ENCODE data around the gene DTX1.
"Not testable (repeated sequence)": the region's sequence is repeated elsewhere in the genome, so short reads cannot be mapped to it uniquely, and the experiment has no call there.

The DTX1 gene

DNA sequence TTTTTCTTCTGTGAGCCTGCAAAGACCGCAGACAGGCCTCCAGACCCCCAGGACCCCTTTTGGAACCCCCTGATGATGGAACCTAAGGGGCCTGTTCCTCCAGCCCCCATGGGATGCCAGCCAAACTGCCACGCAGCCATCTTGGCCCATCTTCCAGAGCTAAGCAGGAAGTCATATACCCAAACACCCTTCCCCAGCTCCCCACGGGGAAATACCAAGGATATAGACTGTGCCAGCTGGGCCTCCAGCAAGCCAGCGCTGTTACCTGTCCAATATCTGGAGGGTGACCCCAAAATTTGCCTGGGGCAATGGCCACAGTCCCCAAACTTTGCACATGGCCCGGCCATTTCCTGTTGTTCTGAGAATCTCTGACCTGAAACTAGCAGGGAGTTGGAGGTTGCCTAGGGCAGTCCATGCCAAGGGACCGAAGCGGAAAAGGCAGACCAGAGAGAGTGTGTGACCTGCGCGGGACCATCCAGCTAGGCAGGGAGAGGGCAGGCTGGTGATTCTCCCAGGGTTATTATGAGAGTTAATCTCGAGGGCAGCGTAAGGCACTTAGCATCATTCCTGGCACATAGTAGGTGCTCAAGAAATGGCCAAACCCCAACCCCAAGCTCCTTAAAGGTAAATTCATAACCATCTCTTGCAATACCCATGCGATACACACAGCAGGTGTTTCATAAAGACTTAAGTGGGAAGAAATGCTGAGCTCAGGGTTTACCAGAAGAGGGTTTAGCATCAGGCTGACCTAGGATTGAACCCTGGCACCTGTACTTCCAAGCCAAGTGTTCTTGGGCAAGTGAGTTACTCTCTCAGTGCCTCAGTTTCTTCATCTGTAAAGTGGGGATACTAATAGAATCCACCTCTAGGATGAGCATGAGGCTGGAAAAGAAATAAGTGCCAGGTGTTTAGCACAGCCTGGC, 81.6 kb downstream of the DTX1 start:
- DNase-seq (ENCODE audit: low read depth) = no peak

DNA sequence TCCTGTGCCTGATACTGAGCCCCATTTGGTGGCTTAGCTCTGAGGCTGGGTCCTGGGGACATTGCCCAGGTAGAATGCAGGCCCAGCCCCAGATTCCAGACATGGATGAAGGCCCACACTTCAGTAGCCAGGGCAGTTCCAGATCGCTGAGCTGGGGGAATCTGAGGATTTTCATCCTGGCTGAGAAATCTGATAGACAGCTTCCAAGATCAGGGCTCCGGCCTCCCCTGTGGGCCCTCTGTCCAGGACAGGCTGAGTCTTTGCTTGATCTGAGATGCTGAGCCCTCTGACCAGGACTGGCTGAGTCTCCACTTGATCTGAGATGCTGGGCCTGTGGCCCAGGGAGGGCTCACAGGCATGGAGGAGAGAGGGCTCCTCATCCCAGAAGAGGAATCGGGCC, 82.3 kb downstream of the DTX1 start:
- DNase-seq (ENCODE audit: low read depth) = no peak

DNA sequence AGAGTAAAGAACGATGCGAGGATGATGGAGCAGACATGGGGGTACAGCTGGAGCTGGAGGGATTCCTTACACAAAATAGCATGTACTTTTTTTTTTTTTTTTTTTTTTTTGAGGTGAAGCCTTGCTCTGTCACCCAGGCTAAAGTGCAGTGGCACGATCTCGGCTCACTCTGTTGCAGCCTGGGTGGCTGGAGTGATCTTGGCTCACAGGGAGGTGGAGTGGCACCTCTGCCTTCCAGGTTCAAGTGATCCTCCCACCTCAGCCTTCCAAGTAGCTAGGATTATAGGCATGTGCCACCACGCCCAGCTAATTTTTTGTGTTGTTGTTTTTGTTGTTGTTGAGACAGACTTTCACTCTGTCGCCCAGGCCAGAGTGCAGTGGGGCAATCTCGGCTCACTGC, 84.2 kb downstream of the DTX1 start:
- DNase-seq (ENCODE audit: low read depth) = no peak

- not testable (repeated sequence) for DNase-seq (ENCODE audit: low read depth)
Measured at GRCh38 chr12:113141716-113142115, 85.2 kb downstream of the DTX1 start.

DNA sequence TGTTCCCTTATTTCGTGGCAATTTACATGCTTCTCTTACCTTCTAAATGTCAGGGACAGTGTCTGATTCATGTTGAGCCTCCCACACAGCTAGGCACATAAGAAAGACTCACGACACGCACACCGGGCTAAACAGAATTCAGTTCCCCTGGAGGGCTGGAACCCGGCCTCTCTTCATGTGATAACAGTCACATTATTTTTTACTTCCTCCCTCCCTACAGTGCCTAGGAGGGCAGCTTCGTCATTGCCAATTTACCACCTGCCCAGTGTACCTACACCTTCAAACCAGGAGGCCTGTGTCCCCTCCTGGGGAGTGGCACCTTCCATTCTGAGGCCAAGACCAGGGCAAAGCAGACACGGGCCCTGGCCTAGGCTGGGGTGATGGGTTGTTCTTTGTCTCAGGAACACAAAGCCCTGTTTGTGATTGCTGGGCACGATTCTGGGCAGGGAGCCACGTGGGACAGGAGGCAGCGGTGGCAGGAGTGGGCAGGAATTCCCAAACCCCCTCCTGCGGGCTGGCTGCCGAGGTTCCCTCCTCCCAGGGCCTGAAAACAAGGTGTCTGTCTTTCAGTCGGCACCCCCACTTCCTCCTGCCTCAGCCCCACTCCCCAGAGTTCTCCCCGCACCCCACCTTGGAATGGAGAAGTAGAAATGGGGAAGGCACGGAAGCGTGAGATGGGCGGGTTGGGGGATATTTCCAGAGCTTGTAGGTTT, 85.8 kb downstream of the DTX1 start:
- no peak for DNase-seq (ENCODE audit: low read depth)

DNA sequence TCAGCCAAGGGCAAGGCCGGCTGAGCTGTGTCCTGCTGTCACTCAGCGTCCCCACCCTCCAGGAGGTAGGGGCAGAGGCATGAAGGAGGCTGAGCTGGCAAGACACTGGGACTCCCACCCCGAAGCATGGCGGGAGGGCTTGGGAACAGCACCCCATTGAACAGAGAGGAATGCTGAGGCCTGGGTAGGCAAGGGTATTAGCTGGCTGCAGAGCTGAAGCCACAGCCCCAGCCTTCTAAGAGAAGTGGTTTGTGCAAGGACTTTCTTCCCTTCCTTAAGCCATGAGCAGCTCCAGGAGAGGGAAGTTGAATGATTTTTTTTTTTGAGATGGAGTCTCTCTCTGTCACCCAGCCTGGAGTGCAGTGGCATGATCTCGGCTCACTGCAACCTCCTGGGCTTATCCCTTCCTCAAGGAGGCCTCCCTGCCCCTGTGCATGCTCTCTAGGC, 86.4 kb downstream of the DTX1 start:
- no peak for DNase-seq (ENCODE audit: low read depth)

GRCh38 chr12:113143959-113144358, 87.4 kb downstream of the DTX1 start:
- no peak for DNase-seq (ENCODE audit: low read depth)

- DNase-seq (ENCODE audit: low read depth) = no peak
Measured at GRCh38 chr12:113144806-113145205, 88.3 kb downstream of the DTX1 start.

GRCh38 chr12:113145720-113146551, 89.4 kb downstream of the DTX1 start:
- DNase-seq (ENCODE audit: low read depth) = no peak

DNA sequence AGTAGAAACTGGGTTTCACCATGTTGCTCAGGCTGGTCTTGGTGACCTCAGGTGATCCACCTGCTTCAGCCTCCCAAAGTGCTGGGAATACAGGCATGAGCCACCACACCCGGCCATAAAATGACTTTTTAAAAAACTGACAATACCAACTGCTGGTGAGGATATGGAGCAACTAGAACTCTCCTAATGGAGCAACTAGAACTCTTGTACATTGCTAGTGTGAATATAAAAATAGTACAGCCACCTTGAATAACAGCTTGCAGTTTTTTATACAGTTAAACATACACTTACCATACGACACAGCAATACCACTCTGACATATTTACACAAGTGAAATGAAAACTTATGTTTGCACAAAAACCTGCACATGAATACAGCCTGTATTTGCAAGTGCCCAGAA, 90.5 kb downstream of the DTX1 start:
- no peak for DNase-seq (ENCODE audit: low read depth)

All from activated T-helper 9 cell treated with anti-CD3 and anti-CD28 coated beads, Interleukin-2, amount 50 U/mL, for 16 hours (primary cell).